GM19452 (cell line): ENCODE results near the gene EIF2S3.
A peak's percentile ranks its signal among the peaks of the same experiment; 100 is the strongest.
"Not testable (repeated sequence)": the region's sequence is repeated elsewhere in the genome, so short reads cannot be mapped to it uniquely, and the experiment has no call there.

ENCODE experiments used
- ATAC-seq: cut with Tn5 transposase; IDR thresholded peaks from one replicate; pipeline ENCODE4 v1.9.1; 2021; ENCODE audit not compliant: unreplicated experiment

The EIF2S3 gene

DNA sequence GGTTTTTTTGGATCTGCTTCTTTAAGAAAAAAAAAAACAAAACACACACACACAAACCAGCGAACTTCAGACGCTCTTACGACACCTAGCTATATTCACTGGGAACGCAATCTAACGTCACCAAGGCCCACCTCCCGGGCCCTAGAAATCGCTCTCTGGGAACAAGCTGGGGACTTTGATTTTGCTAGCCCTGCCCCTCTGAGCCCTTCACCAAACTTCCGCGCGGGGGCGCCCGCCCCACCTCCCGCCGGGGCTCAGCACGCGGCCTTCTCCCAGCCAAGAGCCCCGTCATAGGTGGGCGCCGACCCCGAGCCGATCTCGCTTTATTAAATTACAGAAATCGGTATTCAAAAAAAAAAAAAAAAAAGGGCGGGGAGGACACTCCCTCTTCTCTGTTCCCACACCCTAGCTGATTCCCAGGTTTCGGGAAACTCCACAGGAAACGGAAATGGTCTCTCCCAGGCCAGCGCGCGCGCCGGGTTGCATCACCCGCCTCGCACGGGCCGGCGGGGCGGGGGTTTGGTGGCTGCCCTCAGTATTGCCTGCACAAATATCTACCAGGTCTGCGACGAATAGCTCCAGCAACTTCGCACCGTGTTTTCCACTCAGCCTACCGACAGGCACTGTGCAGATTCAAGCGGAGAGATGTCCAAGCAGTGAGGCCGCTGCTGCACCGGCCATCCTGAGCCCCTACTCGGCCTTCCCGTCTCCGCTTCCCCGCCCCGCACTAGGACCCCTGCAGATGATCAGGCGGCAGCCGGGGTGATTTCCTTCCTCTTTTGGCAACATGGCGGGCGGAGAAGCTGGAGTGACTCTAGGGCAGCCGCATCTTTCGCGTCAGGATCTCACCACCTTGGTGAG is at the start of gene EIF2S3:
Gene EIF2S3, plus strand, starts transcription at position 775 of the 861 bp plus-strand sequence. Its CDS starts 13 bp downstream, at position 788.
- ATAC-seq, result peak; percentile 83

DNA sequence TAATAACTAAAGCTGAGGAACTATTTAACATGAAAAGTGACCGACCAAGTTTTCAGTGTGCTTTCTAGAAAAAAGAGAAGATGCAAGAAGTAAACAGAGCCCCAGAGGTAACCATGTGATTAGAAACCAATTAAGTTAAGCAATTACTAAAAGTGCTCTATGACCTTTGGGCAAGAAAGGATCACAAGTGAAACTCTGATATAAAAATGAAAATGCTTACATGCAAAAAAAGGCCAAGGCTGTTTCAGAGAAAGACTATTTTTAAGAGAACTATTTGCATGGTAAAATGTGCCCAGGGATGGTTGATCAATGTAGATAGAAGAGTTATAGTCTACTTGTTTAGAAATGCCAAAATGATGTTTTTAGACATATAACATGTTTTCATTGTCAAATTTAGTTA is 49.7 kb upstream of the EIF2S3 start:
- peak; percentile 59 for ATAC-seq

DNA sequence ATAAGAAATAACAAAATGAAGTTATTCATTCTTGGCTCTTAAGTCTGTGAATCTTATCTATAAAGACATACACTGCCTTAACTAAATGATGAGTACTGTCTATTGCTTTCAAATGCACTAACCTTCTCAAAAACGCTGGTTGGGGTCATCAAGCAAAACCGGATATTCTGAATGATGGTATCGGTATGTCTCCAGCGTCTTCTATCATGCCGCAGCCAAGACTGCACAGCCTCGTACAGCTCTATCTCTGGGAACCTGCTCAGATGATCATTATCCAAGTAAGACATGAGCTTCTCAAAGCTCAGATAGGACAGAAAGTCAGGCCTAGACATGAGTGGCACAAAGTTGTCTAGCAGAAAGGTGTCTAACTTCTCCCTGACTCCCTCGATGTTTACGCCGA is 48.9 kb upstream of the EIF2S3 start:
- no peak for ATAC-seq

DNA sequence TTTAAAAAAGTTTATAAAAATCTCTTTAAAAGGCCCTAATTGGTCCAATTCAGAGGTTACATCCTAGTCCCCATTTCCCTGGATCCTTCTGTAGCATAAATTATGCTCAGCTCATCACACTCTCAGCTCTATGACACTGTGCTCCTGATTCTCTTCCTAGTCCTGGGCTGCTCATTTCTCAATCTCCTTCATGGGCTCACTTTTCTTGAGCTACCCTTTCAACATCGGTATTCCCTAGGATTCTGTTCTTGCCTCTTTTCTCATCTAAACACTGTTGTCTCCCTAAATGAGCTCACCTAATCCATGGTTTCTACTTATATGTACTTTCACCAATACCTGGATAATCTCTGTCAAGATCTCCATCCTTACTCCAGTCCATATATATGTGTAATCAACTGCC is 42.5 kb upstream of the EIF2S3 start:
- ATAC-seq, result no peak

DNA sequence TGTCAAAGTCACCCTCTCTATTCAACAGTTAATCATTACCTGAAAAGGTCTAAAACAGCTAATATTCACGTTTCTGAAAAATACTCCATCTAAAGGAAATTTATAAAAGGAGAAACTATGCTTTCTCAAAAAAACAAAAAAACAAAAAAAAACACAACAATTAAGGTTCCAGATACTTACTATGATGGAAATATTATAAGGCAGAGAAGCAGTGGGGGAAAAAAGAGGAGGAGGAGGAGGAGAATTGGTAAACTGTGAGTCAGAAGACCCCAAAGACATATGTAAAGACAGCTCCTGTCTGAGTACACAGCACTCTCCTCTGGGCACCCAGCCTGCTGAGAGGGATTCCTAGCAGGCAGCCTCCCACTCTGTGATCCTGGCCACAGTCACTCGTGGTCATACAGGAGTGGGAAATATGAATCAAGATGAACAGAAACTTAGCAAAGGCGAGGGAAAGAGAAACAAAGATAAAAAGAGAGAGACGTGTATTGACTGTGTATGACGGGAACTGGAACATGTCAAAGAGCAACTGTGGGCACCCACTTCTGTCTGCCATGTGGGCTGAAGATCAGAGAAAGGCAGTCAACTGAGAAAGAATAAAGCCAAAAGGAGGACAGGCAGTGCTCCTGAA is 40.3 kb upstream of the EIF2S3 start:
- no peak for ATAC-seq

DNA sequence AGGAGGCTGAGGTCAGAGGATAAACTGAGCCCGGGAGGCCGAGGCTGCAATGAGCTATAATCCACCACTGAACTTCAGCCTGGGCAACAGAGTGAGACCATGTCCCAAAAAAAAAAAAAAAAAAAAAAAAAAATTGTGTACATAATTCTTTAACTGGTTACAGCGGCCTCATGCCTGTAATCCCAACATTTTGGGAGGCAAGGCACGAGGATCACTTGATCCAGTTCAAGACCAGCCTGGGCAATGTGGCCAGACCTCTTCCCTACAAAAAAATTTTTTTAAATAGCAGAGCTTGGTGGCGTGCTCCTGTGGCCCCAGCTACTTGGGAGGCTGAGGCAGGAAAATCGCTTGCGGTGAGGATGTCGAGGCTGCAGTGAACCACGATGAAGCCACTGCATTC is 37.1 kb upstream of the EIF2S3 start:
- no peak for ATAC-seq

DNA sequence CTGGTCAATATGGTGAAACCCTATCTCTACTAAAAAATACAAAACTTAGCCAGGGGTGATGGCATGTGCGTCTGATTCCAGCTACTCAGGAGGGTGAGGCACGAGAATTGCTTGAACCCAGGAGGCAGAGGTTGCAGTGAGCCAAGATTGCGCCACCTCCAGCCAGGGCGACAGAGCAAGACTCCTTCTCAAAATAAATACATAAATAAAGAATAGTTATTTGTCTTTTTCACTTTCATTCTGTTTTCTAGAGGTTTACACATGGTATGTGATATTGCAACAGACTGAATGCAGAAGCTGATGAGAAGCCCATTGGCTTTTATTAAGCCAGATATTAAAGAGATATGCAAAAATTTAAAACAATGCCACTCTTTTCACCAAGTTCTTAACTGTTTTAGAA is 35.9 kb upstream of the EIF2S3 start:
- no peak for ATAC-seq

DNA sequence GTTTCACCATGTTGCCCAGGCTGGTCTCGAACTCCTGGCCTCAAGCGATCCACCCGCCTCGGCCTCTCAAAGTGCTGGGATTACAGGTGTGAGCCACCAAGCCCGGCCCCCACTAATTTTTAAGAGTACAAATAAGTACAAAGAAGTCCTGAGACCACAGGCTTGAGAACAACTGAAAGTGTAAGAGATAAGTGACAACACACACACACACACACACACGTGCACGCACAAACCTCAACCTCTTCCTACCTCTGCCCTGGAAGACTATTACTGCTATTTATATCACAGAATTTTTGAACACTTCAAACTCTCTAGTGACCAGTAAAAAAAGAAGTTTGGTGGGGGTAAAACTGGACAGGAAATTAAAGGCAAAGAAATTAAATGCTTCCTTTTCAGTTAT is 35.3 kb upstream of the EIF2S3 start:
- ATAC-seq, result no peak

DNA sequence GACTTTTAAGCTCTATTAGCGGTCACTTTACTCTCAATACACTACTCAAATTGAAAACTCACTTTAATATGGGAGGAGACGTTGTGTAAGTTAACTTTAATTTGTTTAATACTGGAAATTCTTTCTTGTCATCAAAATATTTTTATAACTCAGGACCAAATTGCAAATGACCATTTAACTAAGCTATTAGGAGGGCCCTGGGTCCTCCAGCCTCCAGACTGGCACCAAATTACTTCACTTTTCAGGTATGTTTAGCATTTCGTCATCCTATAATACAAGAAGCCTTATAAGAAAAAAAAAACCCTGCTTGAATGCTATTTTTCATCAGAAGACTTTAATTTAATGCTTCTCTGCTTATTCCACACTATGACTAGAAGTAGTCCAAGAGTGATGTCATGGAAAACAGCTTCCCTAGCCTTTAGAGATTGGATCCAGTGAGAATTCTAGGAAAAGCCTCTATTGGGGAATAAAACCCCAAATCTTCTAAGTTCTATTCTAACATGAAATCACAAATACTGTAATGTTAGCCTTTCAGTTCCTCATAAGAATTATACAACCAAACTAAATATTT is 34.4 kb upstream of the EIF2S3 start:
- ATAC-seq, result no peak

DNA sequence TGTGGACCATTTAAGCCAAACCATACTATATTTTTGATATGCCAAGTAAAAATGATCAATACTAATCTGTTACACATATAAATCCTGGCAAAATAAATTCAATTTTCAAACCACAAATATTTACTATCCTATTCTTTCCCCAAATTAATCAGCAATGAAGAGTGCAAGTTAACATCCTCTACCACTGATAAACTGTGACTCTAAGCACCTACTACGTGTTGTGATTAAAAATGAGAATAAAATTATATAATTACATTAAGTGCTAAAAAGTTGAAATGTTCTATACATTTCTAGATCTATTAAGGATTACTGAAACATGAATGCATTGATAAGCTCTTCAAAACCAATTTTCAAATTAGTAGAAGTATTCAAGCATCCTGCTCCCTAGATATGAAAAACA is 31.2 kb upstream of the EIF2S3 start:
- ATAC-seq, result no peak

DNA sequence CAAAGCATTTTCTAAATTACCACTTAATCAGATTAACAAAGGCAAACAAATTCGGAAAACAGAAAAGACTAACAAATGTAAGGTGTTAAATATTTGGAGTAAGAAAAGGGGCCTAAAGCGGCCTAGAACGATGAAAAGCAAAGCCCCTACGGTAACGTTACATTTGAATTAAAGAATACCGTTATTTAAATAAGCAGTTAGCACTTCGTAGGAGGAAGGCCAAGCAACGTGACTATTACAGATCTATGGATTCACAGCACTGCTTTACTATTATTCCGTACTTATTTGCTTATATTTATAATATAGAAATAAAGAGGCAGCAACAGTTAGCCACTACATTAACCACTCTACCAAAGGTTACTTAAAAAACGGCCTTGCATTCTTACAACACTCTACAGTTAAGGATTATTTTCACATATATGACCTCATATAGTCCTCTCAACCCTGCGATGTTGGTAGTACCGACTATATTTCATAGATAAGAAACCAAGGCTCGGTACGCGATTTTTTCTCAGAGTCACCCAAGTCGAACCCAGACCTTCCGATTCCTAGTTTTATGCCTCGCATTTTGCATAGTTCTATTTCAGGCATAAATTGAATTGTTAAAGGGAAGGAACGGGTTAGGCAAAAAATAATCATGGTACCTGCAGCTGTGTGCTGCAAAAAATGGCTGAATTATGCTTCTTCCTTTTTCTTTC is 30.6 kb upstream of the EIF2S3 start:
- no peak for ATAC-seq

DNA sequence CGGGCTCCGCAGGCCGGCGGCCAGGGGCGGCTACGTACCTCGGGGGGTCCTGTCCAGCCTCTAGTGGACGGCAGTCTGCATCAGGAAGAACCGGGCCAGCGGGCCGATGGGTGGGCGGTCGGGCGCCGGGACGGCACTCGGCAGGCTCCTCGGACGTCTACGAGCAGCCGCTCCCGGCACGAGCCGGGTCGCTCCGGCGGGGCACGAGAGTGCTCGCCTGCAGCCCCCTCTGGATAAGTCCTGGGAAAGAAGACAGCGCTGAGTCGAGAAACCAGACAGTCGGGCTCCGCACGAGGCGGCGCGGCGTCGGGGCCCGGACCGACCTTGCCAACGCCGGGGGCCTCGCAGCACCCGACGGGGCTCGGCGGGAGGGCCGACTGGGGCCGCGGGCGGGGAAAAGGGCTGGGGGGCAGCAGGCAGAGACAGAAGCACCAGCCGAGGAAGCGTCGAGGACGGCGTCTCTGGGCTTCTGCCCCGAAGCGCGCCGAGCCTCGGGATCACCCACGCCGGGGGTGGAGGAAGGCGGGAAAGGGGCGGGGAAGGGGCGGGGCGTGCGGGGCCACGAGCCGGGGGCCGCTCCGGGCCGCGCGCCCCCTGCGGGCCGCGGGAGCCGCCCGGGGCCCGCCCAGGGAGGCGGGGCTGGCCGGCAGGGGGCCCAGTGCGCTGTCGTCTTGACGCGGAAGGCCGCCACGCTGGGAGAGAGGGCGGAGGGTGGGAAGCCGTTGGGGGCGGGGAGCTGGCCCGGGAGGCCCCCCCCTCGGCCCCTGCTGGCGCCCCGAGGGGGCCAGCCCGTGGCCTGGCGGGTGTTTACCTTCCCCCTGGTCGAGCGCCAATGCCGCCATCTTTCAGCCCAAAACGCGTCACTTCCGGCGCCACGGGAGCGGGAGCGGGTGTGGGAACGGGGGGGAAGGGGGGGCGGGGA is 29.7 kb upstream of the EIF2S3 start:
- peak; percentile 87 for ATAC-seq

DNA sequence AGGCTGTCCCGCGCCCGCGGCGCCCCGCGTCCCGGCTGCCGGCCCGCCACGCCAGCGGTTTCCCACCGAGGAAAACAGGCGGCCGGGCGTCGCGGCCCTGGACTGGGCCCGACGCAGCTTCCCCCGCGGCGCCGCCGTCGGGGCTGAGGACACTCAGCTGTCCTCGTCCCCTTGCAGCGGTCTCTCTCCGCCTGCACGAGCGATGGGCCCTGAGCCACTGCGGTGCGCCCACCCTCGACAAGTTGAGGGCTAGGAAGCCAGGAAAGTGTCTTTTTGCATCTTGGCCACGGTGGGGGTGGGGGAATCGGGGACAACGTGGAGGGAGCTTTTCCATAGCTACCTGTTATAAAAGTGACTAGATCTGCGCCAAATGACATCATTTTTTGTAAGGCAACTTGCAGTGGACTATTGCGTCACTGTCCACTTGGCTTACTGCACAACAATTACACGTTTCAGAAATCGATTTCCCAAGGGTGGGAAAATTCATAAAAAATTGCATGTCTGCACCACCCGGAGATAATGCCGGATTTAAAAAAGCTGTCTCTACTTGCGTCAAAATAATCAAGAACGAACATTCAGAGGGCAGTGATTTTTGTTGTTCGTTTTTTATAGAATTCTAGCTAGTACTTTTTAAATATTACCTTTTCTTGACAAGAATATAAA is 28.9 kb upstream of the EIF2S3 start:
- ATAC-seq, result peak; percentile 28

DNA sequence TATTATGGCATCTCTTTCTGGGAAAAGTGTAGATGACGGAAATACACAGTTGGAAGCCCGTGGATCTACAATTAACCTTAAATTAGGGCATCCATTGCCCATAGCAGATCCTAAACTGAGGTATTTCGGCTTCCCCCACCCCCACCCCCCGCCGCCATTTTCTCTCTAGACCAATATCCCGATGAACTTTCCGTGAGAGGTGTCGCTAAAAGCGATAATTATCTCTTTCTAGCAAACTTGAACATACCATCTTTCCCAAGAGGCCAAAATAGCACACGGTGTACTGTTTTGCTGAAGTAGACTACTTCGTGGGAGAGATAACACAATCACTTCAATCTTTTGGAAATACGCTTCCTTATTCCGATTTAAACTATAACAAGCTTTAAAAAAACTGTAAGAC is 28.3 kb upstream of the EIF2S3 start:
- ATAC-seq, result no peak

DNA sequence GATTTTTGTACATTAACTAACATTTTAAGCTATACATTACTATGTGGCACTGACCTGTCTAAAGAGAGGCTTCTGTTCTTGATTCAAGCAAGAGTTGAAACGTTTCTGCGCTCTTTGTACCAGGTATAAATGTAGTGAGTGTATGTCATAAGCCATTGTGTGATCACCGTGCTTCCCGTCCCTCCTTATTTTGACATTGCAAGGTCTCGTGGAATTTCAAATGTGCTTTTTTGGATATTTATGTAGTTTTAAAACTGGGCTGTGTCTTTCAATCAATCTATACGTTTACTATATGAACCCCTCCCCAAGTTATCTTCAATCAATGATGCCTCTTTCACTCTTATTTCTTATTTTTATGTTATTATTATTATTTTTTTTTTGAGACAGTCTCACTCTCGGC is 27.7 kb upstream of the EIF2S3 start, which contains the start of gene KLHL15:
Gene KLHL15, minus strand, starts transcription at position 101 of the 400 bp plus-strand sequence. CDS start 20,493 bp downstream, outside the sequence.
- ATAC-seq, result no peak

DNA sequence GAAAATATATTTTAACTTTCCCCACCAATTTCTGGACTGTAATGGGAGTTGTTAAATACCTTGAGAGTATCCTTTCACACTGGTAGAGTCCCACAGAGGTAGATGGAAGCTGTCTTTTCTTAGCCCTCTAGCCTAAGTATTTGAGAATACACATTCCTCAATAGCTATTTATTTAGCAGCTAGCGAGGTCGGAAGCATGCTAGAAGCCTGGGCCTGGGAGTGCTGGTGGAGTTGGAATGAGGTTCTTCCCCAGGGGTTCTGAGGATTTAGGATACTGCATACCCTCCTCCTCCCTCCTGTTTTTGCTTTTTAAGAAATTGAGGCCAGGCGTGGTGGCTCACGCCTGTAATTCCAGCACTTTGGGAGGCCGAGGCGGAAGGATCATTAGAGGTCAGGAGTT is 26.8 kb upstream of the EIF2S3 start:
- ATAC-seq, result no peak

DNA sequence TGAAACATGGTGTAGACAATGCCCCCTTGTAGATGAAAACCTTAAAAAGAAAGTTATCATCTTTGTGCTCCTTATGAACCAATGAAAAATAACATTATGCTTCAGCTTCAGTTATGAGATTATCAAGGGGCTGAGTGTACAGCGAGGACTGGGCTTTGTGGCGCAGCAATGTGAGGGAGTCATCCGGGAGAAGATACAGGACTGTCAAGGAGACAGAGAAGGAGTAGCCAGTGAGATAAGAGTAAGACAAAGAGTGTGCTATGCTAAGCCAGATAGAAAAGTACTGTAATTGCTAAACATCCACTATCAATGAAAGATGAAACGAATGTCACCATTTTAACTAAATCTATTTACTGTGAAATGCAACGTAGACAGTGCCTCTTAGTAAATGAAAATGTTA is 24.2 kb upstream of the EIF2S3 start:
- no peak for ATAC-seq

DNA sequence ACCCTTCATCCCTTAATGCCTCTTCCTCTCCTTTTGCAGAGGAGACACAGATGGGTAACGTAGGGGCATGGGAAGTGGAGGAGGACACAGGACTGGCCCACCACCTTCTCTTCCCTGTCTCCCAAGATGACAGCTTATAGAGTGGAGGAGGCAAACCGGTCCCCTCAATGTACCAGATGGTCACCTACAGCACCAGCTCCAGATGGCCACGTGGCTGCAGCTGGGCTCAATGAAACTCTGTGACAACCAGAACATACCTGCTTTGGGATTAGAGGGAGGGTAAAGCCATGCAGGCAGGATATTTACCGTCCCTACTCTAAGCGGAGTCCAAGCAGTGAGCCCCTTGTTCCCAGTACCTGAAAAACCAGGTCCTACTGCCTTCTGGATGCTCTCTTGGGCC is 20.3 kb upstream of the EIF2S3 start:
- ATAC-seq, result no peak

DNA sequence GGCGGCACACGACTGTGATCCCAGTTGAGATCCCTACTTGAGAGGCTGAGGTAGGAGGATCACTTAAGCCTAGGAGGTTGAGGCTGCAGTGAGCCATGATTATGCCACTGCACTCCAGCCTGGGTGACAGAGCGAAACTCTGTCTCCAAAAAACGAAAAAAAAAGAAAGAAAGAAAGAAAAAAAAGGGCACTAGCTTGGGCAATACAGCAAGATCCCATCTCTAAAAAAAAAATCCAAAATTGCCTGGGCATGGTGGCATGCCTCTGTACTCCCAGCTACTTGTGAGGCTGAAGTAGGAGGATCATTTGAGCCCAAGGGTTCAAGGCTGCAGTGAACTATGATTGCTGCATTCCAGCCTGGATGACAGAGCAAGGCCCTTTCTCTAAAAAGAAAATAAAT is 17.0 kb upstream of the EIF2S3 start:
- no peak for ATAC-seq

DNA sequence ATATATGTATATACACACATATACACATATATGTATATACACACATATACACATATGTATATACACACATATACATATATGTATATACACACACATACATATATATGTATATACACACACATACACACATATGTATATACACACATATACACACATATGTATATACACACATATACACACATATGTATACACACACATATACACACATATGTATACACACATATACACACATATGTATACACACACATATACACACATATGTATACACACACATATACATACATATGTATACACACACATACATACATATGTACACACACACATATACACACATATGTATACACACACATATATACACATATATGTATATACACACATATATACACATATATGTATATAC is 8.7 kb upstream of the EIF2S3 start:
- ATAC-seq, result not testable (repeated sequence)
